HG03064 (cell line): ENCODE results near the gene SMTN.

Experiments used
- ATAC-seq: cut with Tn5 transposase; IDR thresholded peaks from one replicate; pipeline ENCODE4 v1.9.1; 2021; ENCODE audit warnings: low read depth; ENCODE audit not compliant: unreplicated experiment

Gene SMTN

DNA sequence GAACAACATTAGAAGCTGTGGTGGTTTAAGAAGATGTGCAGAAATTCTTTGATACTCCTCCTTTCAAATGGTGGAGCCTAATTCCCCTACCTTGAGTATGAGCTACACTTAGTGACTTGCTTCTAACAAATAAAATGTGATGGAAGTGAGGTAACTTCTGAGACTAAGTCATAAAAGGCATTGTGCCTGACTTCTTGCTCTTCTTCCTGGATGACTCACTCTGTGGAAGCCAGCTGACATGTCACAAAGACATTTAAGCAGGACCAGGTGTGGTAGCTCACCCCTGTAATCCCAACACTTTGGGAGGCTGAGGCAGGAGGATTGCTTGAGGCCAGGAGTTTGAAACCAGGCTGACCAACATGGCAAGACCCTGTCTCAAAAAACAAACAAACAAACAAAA lies 63.1 kb downstream of the SMTN start:
- ATAC-seq = no peak

DNA sequence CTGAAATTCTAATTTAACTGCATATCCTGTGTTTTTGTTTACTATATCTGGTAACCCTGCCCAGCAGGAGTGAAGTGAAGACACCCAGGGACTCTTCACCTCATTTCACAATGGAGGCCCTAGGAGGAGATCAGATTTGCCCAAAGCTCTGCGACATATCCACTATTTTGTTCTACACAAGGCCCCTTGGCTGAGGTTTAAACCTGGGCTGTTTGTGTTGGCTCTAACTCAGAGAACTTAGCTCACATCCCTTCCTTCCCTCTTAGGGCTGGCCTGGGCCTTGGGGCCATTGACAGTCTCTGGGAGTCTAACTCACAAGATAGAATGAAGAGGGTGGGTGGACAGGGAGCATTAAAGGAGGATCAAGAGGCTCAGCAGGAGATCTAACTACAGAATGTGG lies 67.4 kb downstream of the SMTN start:
- no peak for ATAC-seq

DNA sequence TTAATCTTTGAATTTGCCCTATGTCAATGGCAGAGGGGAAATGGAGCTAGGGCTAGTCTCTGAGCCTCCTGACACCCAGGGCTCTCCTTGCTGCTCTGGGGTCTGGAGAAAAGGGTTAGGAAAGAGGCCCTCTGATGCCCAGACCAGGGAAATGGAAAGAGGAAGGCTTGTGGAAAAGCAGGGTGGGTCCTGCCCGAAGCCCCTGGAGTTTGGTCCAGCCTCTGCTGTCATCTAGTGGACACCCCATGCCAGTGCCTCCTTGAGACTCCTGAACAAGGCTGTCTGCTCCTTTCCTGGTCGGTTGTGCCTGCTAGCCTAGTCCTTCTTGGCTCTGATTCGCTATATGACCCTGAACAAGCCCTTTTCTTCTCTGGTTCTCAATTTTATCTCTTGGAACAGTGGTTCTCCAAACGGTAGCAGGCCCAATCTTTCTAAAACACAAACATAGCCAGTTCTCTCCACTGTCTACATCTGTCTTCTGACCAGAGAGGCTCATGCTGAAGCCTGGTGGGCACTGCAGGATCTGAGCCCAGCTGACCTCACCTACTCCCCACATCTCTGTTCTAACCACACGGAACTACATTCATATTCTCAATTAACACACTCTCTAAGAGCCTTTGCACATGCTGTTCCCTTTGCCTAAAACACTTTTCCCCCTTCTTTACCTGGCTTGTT lies 68.0 kb downstream of the SMTN start:
- ATAC-seq = no peak

DNA sequence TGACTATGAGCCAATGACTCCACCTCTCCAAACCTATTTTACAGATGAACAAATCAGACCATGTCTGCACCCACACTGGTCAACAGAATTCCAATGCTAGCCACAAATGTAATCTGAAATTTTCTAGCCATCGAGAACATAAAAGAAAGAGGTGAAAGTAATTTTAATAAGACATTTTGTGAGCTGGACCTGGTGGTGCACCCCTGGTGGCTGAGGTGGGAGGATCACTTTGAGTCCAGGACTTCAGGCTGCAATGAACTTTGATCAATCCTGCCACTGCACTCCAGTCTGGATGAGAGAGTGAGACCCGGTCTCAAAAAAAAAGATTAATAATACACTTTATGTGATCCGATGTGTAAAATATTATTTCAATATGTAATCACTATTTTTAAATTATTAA lies 69.5 kb downstream of the SMTN start:
- ATAC-seq = no peak

DNA sequence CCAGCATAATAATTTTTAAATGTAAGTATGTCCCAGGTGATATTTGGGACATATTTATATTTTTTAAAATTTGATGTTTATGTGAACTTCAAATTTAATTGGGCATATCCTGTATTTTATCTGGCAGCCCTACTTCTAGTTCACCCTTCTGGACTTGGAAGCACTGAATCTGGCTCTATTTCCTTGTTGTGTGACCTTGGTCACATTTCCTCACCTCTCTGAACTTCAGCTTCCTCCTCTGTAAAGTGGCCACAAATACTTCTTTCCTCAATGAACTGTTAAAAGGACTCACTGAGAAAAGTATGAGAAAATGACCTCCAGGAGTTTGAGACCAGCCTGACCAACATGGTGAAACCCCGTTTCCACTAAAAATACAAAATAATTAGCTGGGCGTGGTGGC lies 70.8 kb downstream of the SMTN start:
- no peak for ATAC-seq

DNA sequence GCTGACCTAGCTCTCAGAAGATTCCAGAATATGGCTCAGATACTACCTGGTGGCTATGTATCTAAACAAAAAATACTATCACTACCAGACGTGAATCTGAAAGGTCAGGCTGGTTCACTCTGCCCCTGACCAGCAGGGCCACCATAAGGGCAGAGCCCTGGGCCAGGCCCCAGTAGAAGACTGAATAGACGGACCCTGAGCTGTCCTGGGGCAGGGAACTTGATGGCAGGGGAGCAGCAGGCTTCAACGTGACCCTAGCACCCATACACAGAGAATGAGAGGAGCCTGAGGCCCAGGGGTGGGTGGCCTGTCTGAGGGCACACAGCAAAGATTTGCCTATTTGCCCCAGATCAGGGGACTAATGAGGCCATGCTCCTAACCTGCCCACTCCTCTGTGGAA lies 72.2 kb downstream of the SMTN start:
- ATAC-seq = no peak
